Mesenchymal stem cell (in vitro differentiated cells and primary cell): ENCODE data around the gene ZHX3.

Experiments used
- DNase-seq: peaks from one replicate; pipeline ENCODE4 v3.0.0-alpha.2; 2013
- H2AFZ ChIP-seq: one replicate; pipeline ENCODE4 v1.6.1; 2013; ENCODE audit warnings: low read depth, mild to moderate bottlenecking, control low read depth, inconsistent platforms, low read length, moderate library complexity
- H2AK5ac ChIP-seq: 2 replicates; pipeline ENCODE4 v1.6.1; 2013; ENCODE audit warnings: low read length, moderate library complexity, mild to moderate bottlenecking, inconsistent platforms; ENCODE audit not compliant: severe bottlenecking
- H2BK120ac ChIP-seq: one replicate; pipeline ENCODE4 v1.6.1; 2013; ENCODE audit warnings: low read depth, mild to moderate bottlenecking, inconsistent platforms, low read length, moderate library complexity
- H2BK12ac ChIP-seq, 2 experiments: one replicate each; pipeline ENCODE4 v1.6.1; 2013; ENCODE audit warnings: inconsistent platforms in 2 of 2, low read length in 2 of 2, mild to moderate bottlenecking in 2 of 2, moderate library complexity in 2 of 2, control low read depth in 1 of 2
- H2BK15ac ChIP-seq: one replicate; pipeline ENCODE4 v1.6.1; 2013; ENCODE audit warnings: mild to moderate bottlenecking, low read depth, inconsistent platforms; ENCODE audit not compliant: poor library complexity, severe bottlenecking
- H2BK5ac ChIP-seq: 2 replicates; pipeline ENCODE4 v1.6.1; 2013; ENCODE audit warnings: low read depth, mild to moderate bottlenecking, low read length, control low read depth, inconsistent platforms; ENCODE audit not compliant: poor library complexity, severe bottlenecking
- H3K14ac ChIP-seq, 2 experiments: one replicate each; pipeline ENCODE4 v1.6.1; 2013; ENCODE audit warnings: inconsistent platforms in 2 of 2, low read length in 2 of 2, control low read depth in 1 of 2, mild to moderate bottlenecking in 1 of 2, moderate library complexity in 1 of 2
- H3K18ac ChIP-seq, 2 experiments: one replicate each; pipeline ENCODE4 v1.6.1; 2013; ENCODE audit warnings: inconsistent platforms in 2 of 2, low read length in 2 of 2, control low read depth in 1 of 2, low read depth in 1 of 2, mild to moderate bottlenecking in 1 of 2
- H3K23ac ChIP-seq, 2 experiments: one replicate each; pipeline ENCODE4 v1.6.1; 2013; ENCODE audit warnings: inconsistent platforms in 2 of 2, low read length in 2 of 2, mild to moderate bottlenecking in 2 of 2, moderate library complexity in 2 of 2, control low read depth in 1 of 2
- H3K27ac ChIP-seq: 2 replicates; pipeline ENCODE4 v1.5.1; 2013; ENCODE audit warnings: mild to moderate bottlenecking, moderate library complexity, low read length, control low read depth, inconsistent platforms; ENCODE audit not compliant: poor library complexity, severe bottlenecking
- H3K27me3 ChIP-seq, 2 experiments: 2 replicates each; pipeline versions ENCODE4 v1.6.1 to v1.7.0; 2013; ENCODE audit warnings: low read length in 2 of 2, mild to moderate bottlenecking in 2 of 2, moderate library complexity in 2 of 2, control low read depth in 1 of 2, inconsistent platforms in 1 of 2; ENCODE audit not compliant: control insufficient read depth in 1 of 2, insufficient read depth in 1 of 2
- H3K36me3 ChIP-seq, 2 experiments: 2 replicates each; pipeline versions ENCODE4 v1.6.1 to v1.7.0; 2013; ENCODE audit warnings: low read length in 2 of 2, control low read depth in 1 of 2, inconsistent platforms in 1 of 2, low read depth in 1 of 2, mild to moderate bottlenecking in 1 of 2; ENCODE audit not compliant: insufficient read depth in 2 of 2, control insufficient read depth in 1 of 2
- H3K4ac ChIP-seq, 2 experiments: one replicate each; pipeline ENCODE4 v1.6.1; 2013; ENCODE audit warnings: inconsistent platforms in 2 of 2, low read length in 2 of 2, mild to moderate bottlenecking in 2 of 2, moderate library complexity in 2 of 2, control low read depth in 1 of 2, low read depth in 1 of 2
- H3K4me1 ChIP-seq: 2 replicates; pipeline ENCODE4 v1.6.1; 2013; ENCODE audit warnings: low read depth, low read length, control low read depth; ENCODE audit not compliant: control insufficient read depth, insufficient read depth
- H3K4me2 ChIP-seq: 2 replicates; pipeline ENCODE4 v1.6.1; 2013; ENCODE audit warnings: low read length, mild to moderate bottlenecking, inconsistent platforms; ENCODE audit not compliant: poor library complexity, severe bottlenecking
- H3K4me3 ChIP-seq, 2 experiments: 2 replicates each; pipeline versions ENCODE4 v1.5.1 to v1.7.0; 2013; ENCODE audit warnings: low read length in 2 of 2, mild to moderate bottlenecking in 2 of 2, control low read depth in 1 of 2, low read depth in 1 of 2; ENCODE audit not compliant: insufficient read depth in 1 of 2
- H3K79me1 ChIP-seq: replicated peaks from 2 replicates; pipeline ENCODE4 v1.6.1; 2013; ENCODE audit warnings: mild to moderate bottlenecking, control low read depth, low read length, inconsistent platforms; ENCODE audit not compliant: poor library complexity, severe bottlenecking
- H3K9ac ChIP-seq: 2 replicates; pipeline ENCODE4 v1.7.0; 2013; ENCODE audit warnings: mild to moderate bottlenecking, low read length, moderate library complexity
- H3K9me3 ChIP-seq: 2 replicates; pipeline ENCODE4 v1.7.0; 2013; ENCODE audit warnings: mild to moderate bottlenecking, low read length; ENCODE audit not compliant: control insufficient read depth
- H4K8ac ChIP-seq: one replicate; pipeline ENCODE4 v1.6.1; 2013; ENCODE audit warnings: inconsistent platforms, mild to moderate bottlenecking, low read length, moderate library complexity
- H4K91ac ChIP-seq: one replicate; pipeline ENCODE4 v1.6.1; 2013; ENCODE audit warnings: mild to moderate bottlenecking, low read length, inconsistent platforms
- WGBS: methylation state at CpG from one replicate; pipeline ENCODE4 v1.1.7; 2013; ENCODE audit warnings: mixed read lengths; 5-methylcytosine and 5-hydroxymethylcytosine counted together

ZHX3 gene

DNA sequence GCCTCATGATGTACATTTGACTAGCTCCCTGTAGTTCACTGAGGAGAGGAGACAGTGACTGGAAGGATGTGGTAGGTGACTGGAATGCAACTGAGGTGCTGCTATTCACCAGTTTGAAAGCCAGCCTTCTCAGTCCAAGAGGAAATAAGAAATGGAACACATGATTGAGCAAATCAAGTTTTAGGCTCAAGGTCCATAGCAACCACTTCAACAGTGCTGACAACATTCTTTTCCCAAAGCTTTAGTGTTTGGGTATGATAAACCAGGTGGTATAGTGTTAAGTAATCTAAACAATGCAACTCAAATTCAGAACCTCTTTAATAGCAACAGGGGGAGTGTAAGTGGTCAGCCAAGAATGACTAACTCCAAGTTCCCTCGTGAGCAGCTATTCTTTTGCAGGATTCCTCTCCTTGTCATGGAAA is 9.2 kb downstream of the ZHX3 start:
- Histone ChIP-seq H2BK120ac (no peak overlapping the region), H4K91ac (no peak overlapping the region), H3K9me3 (no peaks in the 10 kb centered on the region), H2AFZ (no peak overlapping the region), H3K4me2 (no peak overlapping the region), H3K36me3 (peaks cover 0 to 14% of the 10 kb centered on the region in 2 experiments), H3K4me3 (peak overlapping the region in 1 of 2 experiments; percentile 16), H3K4me1 (peaks cover 8% of the 10 kb centered on the region), H3K9ac (peak overlapping the region; percentile 77), H3K79me1 (peaks cover 24% of the 10 kb centered on the region), H2BK12ac (no peak overlapping the region), H2BK5ac (no peak overlapping the region), H3K18ac (no peak overlapping the region), H3K27me3 (no peaks in the 10 kb centered on the region), H2BK15ac (no peak overlapping the region), H3K27ac (peak overlapping the region; percentile 25), H3K4ac (no peak overlapping the region), H2AK5ac (no peak overlapping the region), H3K23ac (no peak overlapping the region), H3K14ac (no peak overlapping the region), H4K8ac (no peak overlapping the region)
- peak; percentile 90 for DNase-seq
- WGBS: no CpG with 5 or more reads among the region's 1 CpG

DNA sequence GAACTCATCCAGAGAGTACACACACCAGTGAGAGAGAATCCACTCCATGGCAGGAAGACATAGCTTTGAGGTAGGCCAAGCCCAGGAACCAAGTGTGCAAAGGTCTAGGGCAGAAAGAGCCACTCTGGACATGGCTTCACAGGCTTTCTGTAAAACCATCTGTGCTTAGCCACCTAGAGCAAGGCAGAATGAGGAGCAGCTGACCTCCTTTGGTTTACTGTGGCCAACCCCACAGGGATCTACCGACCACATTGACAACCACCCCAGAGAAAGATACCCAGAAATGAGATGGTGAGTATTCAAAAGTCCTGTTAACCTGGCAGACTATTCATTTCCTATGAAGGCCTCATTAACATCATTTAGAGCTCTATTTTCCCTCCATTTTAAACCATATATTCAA is 10.5 kb downstream of the ZHX3 start:
- no peak overlapping the region for H4K8ac ChIP-seq
- H3K23ac ChIP-seq: no peak overlapping the region
- H3K4ac ChIP-seq: no peak overlapping the region
- H3K4me2 ChIP-seq: no peak overlapping the region
- WGBS: 100% methylated on average over 1 of the region's 1 CpG
- no peak overlapping the region for H3K14ac ChIP-seq
- no peak overlapping the region for H3K4me3 ChIP-seq
- no peak overlapping the region for H2AFZ ChIP-seq
- no peak overlapping the region for H2BK15ac ChIP-seq
- H3K18ac ChIP-seq: no peak overlapping the region
- no peak overlapping the region for H2BK12ac ChIP-seq
- peaks cover 0 to 3% of the 10 kb centered on the region in 2 experiments for H3K36me3 ChIP-seq
- DNase-seq: no peak
- no peaks in the 10 kb centered on the region for H3K9me3 ChIP-seq
- H3K79me1 ChIP-seq: peaks cover 26% of the 10 kb centered on the region
- H2BK120ac ChIP-seq: no peak overlapping the region
- H4K91ac ChIP-seq: no peak overlapping the region
- H3K27ac ChIP-seq: no peak overlapping the region
- H2AK5ac ChIP-seq: no peak overlapping the region
- H2BK5ac ChIP-seq: no peak overlapping the region
- H3K9ac ChIP-seq: no peak overlapping the region
- no peaks in the 10 kb centered on the region for H3K27me3 ChIP-seq
- peaks cover 8% of the 10 kb centered on the region for H3K4me1 ChIP-seq

DNA sequence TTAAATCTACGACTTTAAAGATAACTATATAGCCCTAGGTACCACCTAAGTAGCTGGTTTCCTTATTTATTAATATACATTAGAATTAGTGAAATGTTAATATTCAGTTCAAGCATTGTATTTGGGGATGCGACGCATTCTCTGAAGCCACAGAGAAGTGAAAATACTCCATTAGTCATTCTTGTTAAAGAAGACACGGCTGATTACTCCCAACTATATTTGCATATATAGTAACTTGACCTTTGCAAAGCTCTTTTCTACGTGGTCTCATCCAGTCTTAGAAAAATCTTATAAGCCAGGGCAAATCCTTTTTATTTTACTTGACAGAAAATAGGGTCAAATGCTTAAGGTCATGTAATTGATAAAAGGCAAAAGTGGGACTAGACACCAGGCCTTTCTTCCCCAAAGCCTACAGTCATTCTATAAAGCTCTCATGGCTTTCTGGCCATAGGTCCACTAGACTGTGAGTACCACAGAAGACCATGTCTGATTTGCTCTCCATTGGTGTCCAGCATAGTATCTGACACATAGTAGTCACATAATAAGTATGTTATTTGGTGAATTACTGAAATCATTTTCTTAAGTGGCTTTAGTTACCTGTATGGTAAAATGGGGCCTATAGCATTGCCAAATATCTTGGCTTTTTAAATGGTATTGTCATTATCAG is 11.3 kb downstream of the ZHX3 start:
- no peak for DNase-seq
- Histone ChIP-seq H2AFZ (no peak overlapping the region), H3K9ac (no peak overlapping the region), H2BK5ac (no peak overlapping the region), H3K79me1 (peaks cover 29% of the 10 kb centered on the region), H3K14ac (no peak overlapping the region), H2BK12ac (no peak overlapping the region), H3K4me2 (no peak overlapping the region), H3K27ac (no peak overlapping the region), H3K9me3 (no peaks in the 10 kb centered on the region), H4K91ac (no peak overlapping the region), H2BK15ac (no peak overlapping the region), H3K4ac (no peak overlapping the region), H3K36me3 (no peaks in the 10 kb centered on the region), H4K8ac (no peak overlapping the region), H2AK5ac (no peak overlapping the region), H3K27me3 (no peaks in the 10 kb centered on the region), H3K4me1 (peaks cover 9% of the 10 kb centered on the region), H3K18ac (no peak overlapping the region), H2BK120ac (no peak overlapping the region), H3K23ac (no peak overlapping the region), H3K4me3 (no peak overlapping the region)
- WGBS: 84% methylated on average over 4 of the region's 5 CpGs

- Histone ChIP-seq H3K27me3 (no peaks in the 10 kb centered on the region), H3K23ac (no peak overlapping the region), H3K4me1 (peaks cover 8% of the 10 kb centered on the region), H3K14ac (no peak overlapping the region), H2BK12ac (no peak overlapping the region), H3K79me1 (peaks cover 26% of the 10 kb centered on the region), H2AK5ac (no peak overlapping the region), H2BK15ac (no peak overlapping the region), H3K36me3 (no peaks in the 10 kb centered on the region), H3K4me3 (no peak overlapping the region), H3K9ac (no peak overlapping the region), H3K9me3 (no peaks in the 10 kb centered on the region), H2BK5ac (no peak overlapping the region), H2BK120ac (no peak overlapping the region), H3K27ac (no peak overlapping the region), H2AFZ (no peak overlapping the region), H4K91ac (no peak overlapping the region), H3K4ac (no peak overlapping the region), H3K18ac (no peak overlapping the region), H4K8ac (no peak overlapping the region), H3K4me2 (no peak overlapping the region)
- DNase-seq: no peak
- 92% methylated on average over 2 of the region's 3 CpGs for WGBS
Observed at GRCh38 chr20:41304424-41305079, 13.0 kb downstream of the ZHX3 start.
